Neuronal stem cell (in vitro differentiated cells): ENCODE measurements around the gene TPPP.

Experiments used
- DNase-seq: peaks from one replicate; pipeline ENCODE4 v3.0.0-alpha.2; 2013; ENCODE audit warnings: low spot score
- H2AFZ ChIP-seq: one replicate; pipeline ENCODE4 v1.6.1; 2013; ENCODE audit warnings: mild to moderate bottlenecking, low read length, inconsistent platforms
- H2AK5ac ChIP-seq: 2 replicates; pipeline ENCODE4 v1.6.1; 2013; ENCODE audit warnings: low read depth, mild to moderate bottlenecking, inconsistent platforms, low read length, moderate library complexity, mixed read lengths
- H2BK120ac ChIP-seq: 2 replicates; pipeline ENCODE4 v1.6.1; 2013; ENCODE audit warnings: low read depth, mild to moderate bottlenecking, inconsistent platforms, low read length, moderate library complexity, mixed read lengths
- H2BK12ac ChIP-seq: one replicate; pipeline ENCODE4 v1.6.1; 2013; ENCODE audit warnings: low read length, inconsistent platforms
- H2BK15ac ChIP-seq: 2 replicates; pipeline ENCODE4 v1.6.1; 2013; ENCODE audit warnings: mild to moderate bottlenecking, low read length, inconsistent platforms, mixed read lengths
- H2BK5ac ChIP-seq: one replicate; pipeline ENCODE4 v1.6.1; 2013; ENCODE audit warnings: inconsistent platforms, mild to moderate bottlenecking, low read length, moderate library complexity
- H3K14ac ChIP-seq: one replicate; pipeline ENCODE4 v1.6.1; 2013; ENCODE audit warnings: low read length, inconsistent platforms
- H3K18ac ChIP-seq: 2 replicates; pipeline ENCODE4 v1.6.1; 2013; ENCODE audit warnings: low read length, inconsistent platforms
- H3K23ac ChIP-seq: 2 replicates; pipeline ENCODE4 v1.6.1; 2013; ENCODE audit warnings: low read depth, mild to moderate bottlenecking, mixed read lengths, low read length, inconsistent platforms; ENCODE audit not compliant: poor library complexity
- H3K27ac ChIP-seq: replicated peaks from 3 replicates; pipeline ENCODE4 v1.5.1; 2013; ENCODE audit warnings: low read length, inconsistent platforms
- H3K27me3 ChIP-seq, 3 experiments: 2 replicates each; pipeline ENCODE4 v1.6.1; 2013; ENCODE audit warnings: low read length in 3 of 3, mild to moderate bottlenecking in 2 of 3, inconsistent platforms in 1 of 3, low read depth in 1 of 3, mixed read lengths in 1 of 3, moderate library complexity in 1 of 3; ENCODE audit not compliant: control insufficient read depth in 3 of 3, insufficient read depth in 3 of 3
- H3K36me3 ChIP-seq, 2 donors: replicated peaks in 1 of 2; 2 replicates each; pipeline ENCODE4 v1.6.1; 2013; ENCODE audit warnings: low read length in 2 of 2; ENCODE audit not compliant: control insufficient read depth in 2 of 2, insufficient read depth in 2 of 2
- H3K4ac ChIP-seq: 2 replicates; pipeline ENCODE4 v1.6.1; 2013; ENCODE audit warnings: inconsistent platforms, mild to moderate bottlenecking, low read length, moderate library complexity
- H3K4me1 ChIP-seq, 2 donors: 1 replicate in 1 of 2; 2 replicates in 1 of 2; pipeline ENCODE4 v1.6.1; 2013; ENCODE audit warnings: low read length in 2 of 2, low read depth in 1 of 2; ENCODE audit not compliant: control insufficient read depth in 2 of 2, insufficient read depth in 1 of 2
- H3K4me2 ChIP-seq: one replicate; pipeline ENCODE4 v1.6.1; 2013; ENCODE audit warnings: mild to moderate bottlenecking, low read length, inconsistent platforms; ENCODE audit not compliant: insufficient read depth, poor library complexity, severe bottlenecking
- H3K4me3 ChIP-seq, 2 donors: 2 replicates each; pipeline ENCODE4 v1.5.1; 2013; ENCODE audit warnings: low read length in 2 of 2, mild to moderate bottlenecking in 2 of 2, inconsistent platforms in 1 of 2, moderate library complexity in 1 of 2
- H3K79me1 ChIP-seq: one replicate; pipeline ENCODE4 v1.6.1; 2013; ENCODE audit warnings: low read depth, mild to moderate bottlenecking, inconsistent platforms, low read length, moderate library complexity
- H3K9ac ChIP-seq: one replicate; pipeline ENCODE4 v1.6.1; 2013; ENCODE audit warnings: mild to moderate bottlenecking, low read depth, low read length, inconsistent platforms; ENCODE audit not compliant: poor library complexity
- H3K9me3 ChIP-seq, 2 donors: replicated peaks in 1 of 2; 2 replicates each; pipeline versions ENCODE3 to v1.6.1; 2013; ENCODE audit warnings: low read length in 2 of 2, mild to moderate bottlenecking in 2 of 2, inconsistent platforms in 1 of 2, low read depth in 1 of 2, mixed read lengths in 1 of 2, moderate library complexity in 1 of 2; ENCODE audit not compliant: control insufficient read depth in 2 of 2, insufficient read depth in 1 of 2
- H4K8ac ChIP-seq: one replicate; pipeline ENCODE4 v1.6.1; 2013; ENCODE audit warnings: low read depth, mild to moderate bottlenecking, inconsistent platforms, low read length, moderate library complexity
- H4K91ac ChIP-seq: one replicate; pipeline ENCODE4 v1.6.1; 2013; ENCODE audit warnings: low read length, low read depth, mild to moderate bottlenecking, inconsistent platforms; ENCODE audit not compliant: poor library complexity
- WGBS, 2 donors: extraction: QIAGEN DNeasy Blood & Tissue Kit; methylation state at CpG; one replicate each; pipeline ENCODE4 v1.1.7; 2013; ENCODE audit warnings: missing lambda C conversion rate in 2 of 2, mixed read lengths in 1 of 2; ENCODE audit not compliant: insufficient read length in 2 of 2, insufficient replicate concordance in 1 of 2; ENCODE audit errors: extremely low coverage in 2 of 2; 5-methylcytosine and 5-hydroxymethylcytosine counted together

Gene TPPP

DNA sequence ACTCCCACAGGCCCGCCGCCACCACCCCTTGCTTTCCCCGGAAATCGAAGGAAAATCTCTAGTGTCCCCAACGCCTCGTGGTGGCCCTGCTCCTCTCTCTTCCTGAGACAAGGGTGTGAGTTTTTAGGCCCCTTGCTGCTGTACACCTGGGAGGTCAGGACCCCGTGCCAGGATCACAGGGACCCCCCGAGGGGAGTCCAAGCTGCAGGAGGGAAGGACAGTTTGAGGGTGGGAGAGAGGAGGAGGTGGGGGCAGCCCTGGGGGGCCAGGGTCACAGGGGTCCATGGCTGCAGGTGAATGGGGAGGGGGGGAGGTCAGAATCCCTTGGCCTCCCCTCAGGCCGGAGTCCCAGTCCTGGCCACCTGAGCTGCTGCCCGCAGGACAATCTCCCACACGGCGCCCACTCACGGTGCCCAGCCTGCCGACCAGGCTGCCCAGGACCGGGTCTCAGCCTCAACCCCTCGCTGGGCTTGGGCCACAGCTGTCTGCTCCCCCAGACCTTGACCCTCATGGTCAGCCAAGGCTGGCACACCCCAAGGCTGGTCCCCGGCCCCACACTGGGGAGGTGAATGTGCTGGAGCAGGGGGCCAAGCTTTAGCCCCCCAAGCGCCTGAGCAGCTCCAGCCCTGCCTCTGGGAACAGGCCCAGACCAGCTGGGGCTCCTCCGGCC is 19.9 kb downstream of the TPPP start:
- no peak overlapping the region for H3K27ac ChIP-seq

DNA sequence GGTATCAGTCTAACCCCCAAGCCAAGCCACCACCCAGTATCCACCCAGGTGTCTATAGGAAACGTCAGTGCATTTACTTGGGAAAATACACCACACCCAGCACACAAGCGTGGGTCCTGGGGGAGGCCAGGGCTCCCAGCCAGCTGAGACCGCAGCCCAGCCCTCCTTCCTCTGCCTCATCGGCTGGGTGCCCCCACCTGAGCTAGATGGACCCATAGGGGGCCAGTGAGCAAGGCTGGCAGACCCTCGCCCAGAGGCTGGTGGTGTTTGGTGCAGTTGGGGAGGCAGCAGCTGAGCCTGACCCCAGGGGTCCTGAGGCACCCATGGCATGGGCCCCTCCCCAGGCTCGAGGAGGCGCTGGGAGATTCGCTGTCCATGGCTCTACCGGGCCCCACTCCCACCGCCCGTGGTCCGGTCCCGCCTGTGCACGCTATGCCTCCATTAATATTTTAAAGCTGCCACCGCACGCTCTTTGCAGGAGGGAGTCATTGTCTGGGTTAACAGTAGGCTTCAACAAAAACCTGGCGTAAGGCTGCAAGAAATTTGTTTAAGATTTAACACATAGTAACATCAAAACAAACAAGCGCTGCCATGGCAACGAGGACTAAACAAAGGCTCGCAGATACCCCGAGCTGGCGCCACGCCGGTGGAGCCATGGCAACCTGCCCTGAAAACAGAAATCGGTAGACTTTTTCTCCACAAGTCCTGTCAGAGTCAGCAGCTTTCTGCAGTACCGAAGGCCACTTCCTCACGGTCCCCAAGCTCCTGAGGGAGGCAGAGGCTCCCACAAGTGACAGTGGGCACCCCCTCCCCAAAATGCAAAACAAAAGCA is 20.6 kb downstream of the TPPP start:
- Histone ChIP-seq H3K9me3 (peaks cover 0 to 2% of the 10 kb centered on the region in 2 donors), H3K4ac (peak overlapping the region; percentile 41), H2BK15ac (peak overlapping the region; percentile 94), H3K9ac (peak overlapping the region; percentile 77), H2BK5ac (peak overlapping the region; percentile 94), H3K18ac (peak overlapping the region; percentile 93), H3K79me1 (no peaks in the 10 kb centered on the region), H3K4me3 (no peak overlapping the region), H3K4me1 (peaks cover 20 to 33% of the 10 kb centered on the region in 2 donors), H4K91ac (peak overlapping the region; percentile 99), H3K36me3 (peaks cover 6 to 7% of the 10 kb centered on the region in 2 donors), H3K27me3 (peaks cover 0 to 2% (median 0%) of the 10 kb centered on the region in 3 experiments), H2BK12ac (peak overlapping the region; percentile 41), H3K14ac (peak overlapping the region; percentile 38), H2AFZ (no peak overlapping the region), H4K8ac (no peak overlapping the region), H2AK5ac (peak overlapping the region; percentile 95), H3K27ac (no peak overlapping the region), H3K4me2 (peak overlapping the region; percentile 64), H3K23ac (peak overlapping the region; percentile 86), H2BK120ac (no peak overlapping the region)
- DNase-seq = peak; percentile 89
- no CpG with 5 or more reads among the region's 27 CpGs for WGBS, 2 donors

More for the DNA sequence above, 19.9 kb downstream of the TPPP start:
- Histone ChIP-seq H4K91ac (peak overlapping the region; percentile 5), H2AFZ (no peak overlapping the region), H3K4me3 (no peak overlapping the region), H2BK120ac (peak overlapping the region; percentile 94), H3K14ac (peak overlapping the region; percentile 97), H3K23ac (peak overlapping the region; percentile 80), H3K18ac (peak overlapping the region; percentile 93), H2BK15ac (peak overlapping the region; percentile 94), H3K36me3 (peaks cover 5 to 6% of the 10 kb centered on the region in 2 donors), H3K9ac (peak overlapping the region; percentile 60), H2AK5ac (peak overlapping the region; percentile 95), H3K4me2 (peak overlapping the region; percentile 64), H2BK5ac (peak overlapping the region; percentile 19), H3K79me1 (no peaks in the 10 kb centered on the region), H3K27me3 (peaks cover 0 to 2% (median 0%) of the 10 kb centered on the region in 3 experiments), H2BK12ac (peak overlapping the region; percentile 94), H4K8ac (no peak overlapping the region), H3K4ac (peak overlapping the region; percentile 23), H3K4me1 (peaks cover 20 to 33% of the 10 kb centered on the region in 2 donors), H3K9me3 (peaks cover 0 to 2% of the 10 kb centered on the region in 2 donors)
- WGBS, 2 donors = no CpG with 5 or more reads among the region's 19 CpGs
- DNase-seq = no peak

DNA sequence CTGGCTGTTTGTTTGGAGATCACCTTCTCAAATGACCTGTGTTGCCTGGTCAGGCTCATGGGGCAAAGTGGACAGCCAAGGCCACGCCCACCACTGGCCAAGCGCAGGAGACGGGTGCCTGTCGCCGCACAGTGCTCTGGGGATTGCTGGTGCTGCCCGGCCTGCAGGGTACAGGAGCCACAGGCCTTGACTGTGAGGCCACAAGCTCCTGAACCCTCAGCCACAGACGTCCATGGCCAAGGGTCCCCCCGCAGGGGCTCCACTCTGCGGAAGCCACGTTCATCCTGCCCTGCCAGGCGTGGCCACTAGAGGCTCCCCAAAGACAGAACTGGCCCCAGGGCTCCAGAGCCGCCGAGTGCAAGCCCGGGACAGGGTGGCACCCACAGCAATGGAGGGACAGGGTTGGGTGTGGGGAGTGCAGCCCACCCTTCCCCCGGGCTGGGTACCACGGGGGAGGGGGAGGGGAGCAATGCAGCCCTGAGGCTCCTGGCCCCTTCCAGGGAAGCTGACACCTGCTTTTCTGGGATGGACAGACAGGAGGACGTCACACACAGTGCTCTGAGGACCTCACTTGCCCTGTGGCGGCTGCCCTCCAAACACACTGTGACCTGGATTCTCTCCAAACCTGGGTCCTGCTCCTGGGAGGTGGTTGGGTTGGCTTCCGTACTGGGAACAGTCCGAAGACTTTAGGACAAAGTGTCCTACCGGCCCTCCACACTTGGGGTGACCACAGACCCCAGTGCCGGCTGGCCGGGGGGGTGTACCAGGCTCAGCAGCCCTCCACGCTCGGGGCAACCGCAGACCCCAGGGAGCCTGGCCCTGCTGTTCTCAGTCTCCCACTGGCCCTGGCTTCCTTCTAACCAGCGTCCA is 21.5 kb downstream of the TPPP start:
- Histone ChIP-seq H3K4ac (peak overlapping the region; percentile 56), H2BK120ac (no peak overlapping the region), H3K27me3 (peaks cover 0 to 2% (median 0%) of the 10 kb centered on the region in 3 experiments), H3K4me1 (peaks cover 20 to 33% of the 10 kb centered on the region in 2 donors), H3K27ac (no peak overlapping the region), H3K23ac (peak overlapping the region; percentile 86), H2AK5ac (peak overlapping the region; percentile 94), H3K9ac (no peak overlapping the region), H3K18ac (peak overlapping the region; percentile 61), H3K9me3 (peaks cover 0 to 2% of the 10 kb centered on the region in 2 donors), H3K79me1 (no peaks in the 10 kb centered on the region), H3K36me3 (peaks cover 10 to 15% of the 10 kb centered on the region in 2 donors), H2AFZ (no peak overlapping the region), H2BK5ac (peak overlapping the region; percentile 94), H2BK12ac (peak overlapping the region; percentile 60), H4K8ac (no peak overlapping the region), H3K14ac (no peak overlapping the region), H4K91ac (peak overlapping the region; percentile 99), H3K4me2 (no peak overlapping the region), H2BK15ac (peak overlapping the region; percentile 30), H3K4me3 (peak overlapping the region in 1 of 2 donors; percentile 61)
- peak; percentile 58 for DNase-seq
- WGBS, 2 donors = no CpG with 5 or more reads among the region's 27 CpGs
